Activated CD8-positive, alpha-beta T cell treated with anti-CD3 and anti-CD28 coated beads for 36 hours (primary cell): ENCODE data around the gene POLR2C. TPM values are rescaled to one million over a fixed set of nuclear protein-coding genes. Genes with fewer than 3 reads are reported as not detected.

ENCODE experiments used
- ATAC-seq: fragments of 200-7000 bp; cut with Tn5 transposase; one replicate; pipeline ENCODE4 v1.10.0; 2021; ENCODE audit warnings: mild to moderate bottlenecking, moderate library complexity
- CTCF ChIA-PET: fragments of 350-600 bp; sonication (Branson Sonifier 250); formaldehyde crosslinking; loops from one replicate; lab custom pipeline; 2021; ENCODE audit warnings: antibody characterized with exemption; lab: Charles Lee
- POLR2A ChIA-PET: fragments of 350-600 bp; sonication (Branson Sonifier 250); formaldehyde crosslinking; loops from one replicate; lab custom pipeline; 2021; ENCODE audit warnings: antibody characterized with exemption; lab: Charles Lee
- DNase-seq: peaks from one replicate; pipeline ENCODE4 v3.0.0-alpha.2; 2020
- H3K27ac Mint-ChIP-seq: one replicate; pipeline ENCODE4 v1.8.0; 2021; ENCODE audit warnings: mild to moderate bottlenecking, mixed read lengths
- H3K27me3 Mint-ChIP-seq: one replicate; pipeline ENCODE4 v1.8.0; 2021; ENCODE audit warnings: mixed read lengths
- H3K36me3 Mint-ChIP-seq: one replicate; pipeline ENCODE4 v1.8.0; 2021; ENCODE audit warnings: low read depth, mixed read lengths
- H3K4me1 Mint-ChIP-seq: one replicate; pipeline ENCODE4 v1.8.0; 2021; ENCODE audit warnings: low read depth, mixed read lengths
- H3K4me3 Mint-ChIP-seq: one replicate; pipeline ENCODE4 v1.8.0; 2021; ENCODE audit warnings: mild to moderate bottlenecking, moderate library complexity, mixed read lengths
- H3K9me3 Mint-ChIP-seq: one replicate; pipeline ENCODE4 v1.8.0; 2021; ENCODE audit warnings: mixed read lengths
- intact Hi-C: fragments of 100-400 bp; cut with micrococcal nuclease; formaldehyde crosslinking; loops from one replicate; pipeline ENCODE4 v1.10.0; 2022
- total RNA-seq, 2 experiments: library from RNA; stranded (reverse); gene quantifications; one replicate each; pipeline ENCODE4 v1.2.3, GENCODE V29; 2021
- TF ChIP-seq, protein P1 (sequence below): fragments of 200-600 bp; IDR thresholded peaks from one replicate; pipeline ENCODE4 v1.8.0; 2022; ENCODE audit warnings: antibody characterized with exemption, mild to moderate bottlenecking

POLR2C gene
- total RNA-seq, 2 experiments from 2014 or later: 62.4 to 63.0 TPM

DNA sequence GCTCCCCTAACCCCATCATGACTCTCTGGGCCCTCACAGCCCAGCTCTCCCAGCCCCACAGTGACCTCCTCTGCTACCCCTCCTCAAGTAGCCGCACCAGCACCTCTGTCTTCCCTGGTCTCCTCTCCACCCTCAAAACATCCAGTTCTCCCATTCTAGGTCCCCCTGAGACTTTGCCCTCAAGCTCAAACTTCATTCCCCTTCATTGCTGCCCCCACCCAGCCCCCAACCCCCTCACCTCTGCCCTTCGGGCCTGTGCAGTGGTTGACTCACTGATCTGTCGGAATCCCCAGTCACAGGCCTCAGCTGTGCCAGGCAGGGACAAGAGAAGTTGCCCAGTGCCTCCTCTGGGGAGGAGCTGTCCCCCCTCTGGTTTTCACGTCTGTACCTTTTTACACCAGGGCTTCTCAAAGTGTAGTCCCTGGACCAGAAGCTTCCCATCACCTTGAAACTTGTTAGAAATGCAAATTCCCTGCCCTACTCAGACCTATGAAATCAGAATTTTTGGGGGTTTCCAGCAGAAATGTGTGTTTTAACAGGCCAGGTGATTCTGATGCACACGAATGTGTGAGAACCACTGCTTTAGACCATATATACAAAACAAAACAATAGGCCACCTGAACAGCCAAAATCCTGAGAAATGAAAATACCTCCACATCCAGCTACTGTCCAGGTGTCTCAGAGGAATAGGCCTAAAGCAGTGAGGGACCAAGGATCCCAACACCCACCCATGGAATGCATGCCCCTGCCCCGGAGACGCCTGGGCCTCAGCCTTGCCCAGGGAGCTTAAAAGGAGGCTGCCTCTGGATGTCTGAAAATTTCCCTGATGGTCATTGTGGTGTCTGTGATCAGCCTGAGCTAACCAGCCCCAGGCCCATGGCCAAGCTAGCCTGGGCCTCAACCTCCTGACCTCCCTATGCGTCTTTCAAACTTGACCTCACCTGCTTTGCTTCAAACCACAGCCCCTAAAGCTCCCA is 24.7 kb downstream of the POLR2C start:
- DNase-seq: no peak
- no peaks in the 10 kb centered on the region for H3K36me3 Mint-ChIP-seq
- CTCF ChIA-PET: interaction anchor here (0.9 to 8.6 kb wide), 12 partner anchors 11 to 162 kb away, joined by 3 to 60 read pairs (median 4); partner anchors contain the start of genes CCDC102A and POLR2C
- POLR2A ChIA-PET: interaction anchor here (0.8 to 4.5 kb wide), 8 partner anchors 14 to 249 kb away, joined by 3 to 22 read pairs (median 3); partner anchors contain the start of genes CCDC102A, CIAPIN1, COQ9 and DRC7
- TF ChIP-seq, protein P1, sequence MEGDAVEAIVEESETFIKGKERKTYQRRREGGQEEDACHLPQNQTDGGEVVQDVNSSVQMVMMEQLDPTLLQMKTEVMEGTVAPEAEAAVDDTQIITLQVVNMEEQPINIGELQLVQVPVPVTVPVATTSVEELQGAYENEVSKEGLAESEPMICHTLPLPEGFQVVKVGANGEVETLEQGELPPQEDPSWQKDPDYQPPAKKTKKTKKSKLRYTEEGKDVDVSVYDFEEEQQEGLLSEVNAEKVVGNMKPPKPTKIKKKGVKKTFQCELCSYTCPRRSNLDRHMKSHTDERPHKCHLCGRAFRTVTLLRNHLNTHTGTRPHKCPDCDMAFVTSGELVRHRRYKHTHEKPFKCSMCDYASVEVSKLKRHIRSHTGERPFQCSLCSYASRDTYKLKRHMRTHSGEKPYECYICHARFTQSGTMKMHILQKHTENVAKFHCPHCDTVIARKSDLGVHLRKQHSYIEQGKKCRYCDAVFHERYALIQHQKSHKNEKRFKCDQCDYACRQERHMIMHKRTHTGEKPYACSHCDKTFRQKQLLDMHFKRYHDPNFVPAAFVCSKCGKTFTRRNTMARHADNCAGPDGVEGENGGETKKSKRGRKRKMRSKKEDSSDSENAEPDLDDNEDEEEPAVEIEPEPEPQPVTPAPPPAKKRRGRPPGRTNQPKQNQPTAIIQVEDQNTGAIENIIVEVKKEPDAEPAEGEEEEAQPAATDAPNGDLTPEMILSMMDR: no peak
- no peak for ATAC-seq
- H3K4me3 Mint-ChIP-seq: peak overlapping the region; percentile 72
- no peaks in the 10 kb centered on the region for H3K27me3 Mint-ChIP-seq
- H3K4me1 Mint-ChIP-seq: peaks cover 22% of the 10 kb centered on the region
- no peaks in the 10 kb centered on the region for H3K9me3 Mint-ChIP-seq
- intact Hi-C loops: loop anchor here (5.0 kb wide), 1 partner anchor 50 kb away; the partner anchor contains the start of gene CCDC102A
- peak overlapping the region; percentile 79 for H3K27ac Mint-ChIP-seq

DNA sequence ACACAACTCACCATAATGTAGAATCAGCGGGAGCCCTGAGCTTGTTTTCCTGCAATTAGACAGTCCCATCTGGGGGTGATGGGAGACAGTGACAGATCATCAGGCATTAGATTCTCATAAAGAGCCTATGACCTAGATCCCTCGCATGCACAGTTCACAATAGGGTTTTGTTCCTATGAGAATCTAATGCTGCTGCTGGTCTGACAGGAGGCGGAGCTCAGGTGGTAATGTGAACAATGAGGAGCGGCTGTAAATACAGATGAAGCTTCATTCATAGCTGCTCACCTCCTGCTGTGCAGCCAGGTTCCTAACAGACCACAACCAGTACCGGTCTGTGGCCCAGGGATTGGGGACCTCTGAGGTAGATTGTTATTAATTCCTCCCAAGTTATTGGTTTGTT is 26.8 kb downstream of the POLR2C start:
- DNase-seq (no peak), ATAC-seq (no peak)
- CTCF ChIA-PET: interaction anchor here (0.6 to 8.6 kb wide), 3 partner anchors 30 to 106 kb away, joined by 3 to 60 read pairs (median 3); no protein-coding TSS in a partner anchor
- TF ChIP-seq, protein P1: no peak
- Mint-ChIP-seq H3K36me3 (no peaks in the 10 kb centered on the region), H3K27ac (no peak overlapping the region), H3K27me3 (no peaks in the 10 kb centered on the region), H3K9me3 (no peaks in the 10 kb centered on the region), H3K4me1 (peaks cover 22% of the 10 kb centered on the region), H3K4me3 (no peak overlapping the region)
- intact Hi-C loops: loop anchor here (5.0 kb wide), 1 partner anchor 48 kb away; the partner anchor contains the start of gene CCDC102A
- POLR2A ChIA-PET: interaction anchor here (1.1 to 1.6 kb wide), 3 partner anchors 11 to 29 kb away, joined by 3 to 4 read pairs (median 3); no protein-coding TSS in a partner anchor

DNA sequence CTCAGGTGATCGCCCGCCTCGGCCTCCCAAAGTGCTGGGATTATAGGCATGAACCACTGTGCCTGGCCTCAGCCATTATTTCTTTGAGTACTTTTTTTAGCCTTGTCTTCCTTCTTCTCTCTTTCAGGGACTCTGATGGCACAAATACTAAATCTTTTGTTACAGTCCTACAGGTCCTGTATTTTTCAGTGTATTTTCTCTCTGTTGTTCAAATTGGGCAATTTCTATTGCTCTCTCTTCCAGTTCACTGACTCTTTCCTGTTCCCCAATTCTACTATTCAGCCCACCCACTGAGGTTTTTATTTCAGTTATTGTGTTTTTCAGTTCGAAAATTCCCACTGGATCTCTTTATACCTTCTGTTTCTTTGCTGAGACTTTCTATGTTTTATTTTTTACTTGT is 31.3 kb downstream of the POLR2C start:
- Mint-ChIP-seq H3K4me3 (no peak overlapping the region), H3K36me3 (no peaks in the 10 kb centered on the region), H3K27me3 (no peaks in the 10 kb centered on the region), H3K9me3 (no peaks in the 10 kb centered on the region), H3K27ac (no peak overlapping the region), H3K4me1 (no peaks in the 10 kb centered on the region)
- TF ChIP-seq, protein P1: no peak
- intact Hi-C loops: no loop called here
- DNase-seq: no peak
- no peak for ATAC-seq
- ChIA-PET POLR2A (no interaction called here), CTCF (no interaction called here)

DNA sequence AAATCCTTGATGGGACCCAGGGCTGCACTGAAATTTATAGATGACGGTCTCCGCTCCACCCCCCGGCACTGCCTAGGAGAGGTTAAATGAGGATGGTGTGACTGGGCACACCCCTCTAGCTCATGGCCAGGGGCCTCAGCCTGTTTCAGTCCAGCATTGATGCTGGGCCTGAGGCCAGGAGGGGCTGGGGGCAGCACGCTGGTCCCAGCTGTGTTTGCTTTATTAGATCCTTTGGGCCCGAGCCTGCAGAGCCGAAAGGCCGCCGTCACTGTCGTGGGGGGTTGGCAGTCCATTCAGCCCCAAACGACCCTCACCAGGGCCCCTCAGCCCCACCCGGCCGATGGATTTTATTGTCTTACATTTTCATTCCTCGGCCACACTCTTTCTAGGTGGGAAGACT is 34.6 kb downstream of the POLR2C start:
- ATAC-seq: no peak
- intact Hi-C loops: no loop called here

More for the DNA sequence above, 34.6 kb downstream of the POLR2C start:
- Mint-ChIP-seq H3K27ac (no peak overlapping the region), H3K9me3 (no peaks in the 10 kb centered on the region), H3K27me3 (no peaks in the 10 kb centered on the region), H3K4me3 (no peak overlapping the region), H3K36me3 (no peaks in the 10 kb centered on the region), H3K4me1 (peaks cover 11% of the 10 kb centered on the region)
- POLR2A ChIA-PET: no interaction called here
- CTCF ChIA-PET: interaction anchor here (0.7 to 1.2 kb wide), 2 partner anchors 10 to 23 kb away, joined by 3 read pairs; no protein-coding TSS in a partner anchor
- TF ChIP-seq, protein P1: no peak
- DNase-seq: no peak
